Measurements from ENCODE around the gene DLG2.
"Not testable (repeated sequence)": the region's sequence is repeated elsewhere in the genome, so short reads cannot be mapped to it uniquely, and the experiment has no call there.

DLG2 gene

DNA sequence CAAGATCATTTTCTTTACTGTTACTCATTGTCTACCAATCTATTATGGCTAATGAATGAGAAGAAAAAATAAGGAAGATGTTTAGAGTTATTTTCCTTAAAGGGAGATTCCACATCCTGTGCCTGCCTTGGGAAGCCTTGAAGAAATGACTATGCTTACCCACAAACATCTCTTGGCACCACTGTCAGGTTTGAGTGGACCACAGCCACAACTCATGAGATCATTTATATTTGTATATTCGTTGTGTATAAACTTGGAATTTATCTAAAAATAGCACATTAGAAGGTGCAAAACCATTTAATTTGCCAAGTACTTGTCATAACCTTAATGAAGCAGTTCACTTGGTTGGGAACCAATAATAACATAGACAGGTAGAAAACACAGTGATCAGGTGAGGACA lies 740.8 kb downstream of the DLG2 start:
- no peak for DNase-seq

DNA sequence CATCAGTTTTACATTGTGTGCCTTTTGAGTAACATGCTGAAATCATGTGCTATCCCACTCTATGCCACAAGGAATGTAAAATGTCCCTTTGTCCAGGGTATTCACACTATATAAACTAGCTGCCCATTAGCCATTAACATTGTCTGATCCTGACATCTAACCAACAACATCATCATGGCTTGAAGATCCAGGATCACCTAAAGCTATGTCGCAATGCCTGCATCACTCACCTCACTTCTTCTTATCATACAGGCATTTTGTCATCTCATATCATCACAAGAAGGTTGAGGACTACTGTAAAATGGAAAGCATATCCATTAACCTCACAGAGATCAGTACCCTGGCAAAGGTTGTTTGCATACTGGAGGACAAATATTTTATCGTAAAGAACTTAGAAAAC lies 742.3 kb downstream of the DLG2 start:
- no peak for DNase-seq

DNA sequence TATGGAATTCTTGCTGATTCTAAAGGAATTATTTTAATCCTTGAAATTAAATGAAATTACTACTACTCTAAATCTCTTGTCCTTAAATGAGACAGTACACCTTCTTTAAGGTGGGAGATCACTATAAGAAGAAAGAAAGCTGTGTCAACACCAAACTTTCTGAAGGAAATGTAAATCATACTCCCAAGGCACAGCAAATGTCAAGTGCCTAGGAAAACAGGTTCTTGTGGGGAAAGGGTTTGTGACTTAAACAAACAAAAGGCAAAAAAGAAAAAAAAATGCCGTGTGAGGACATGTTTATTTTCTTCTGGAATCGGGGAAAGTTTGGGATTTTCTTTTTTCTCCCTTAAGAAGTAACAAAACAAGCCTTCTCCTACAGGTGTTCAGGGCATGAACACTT lies 745.1 kb downstream of the DLG2 start:
- no peak for DNase-seq

DNA sequence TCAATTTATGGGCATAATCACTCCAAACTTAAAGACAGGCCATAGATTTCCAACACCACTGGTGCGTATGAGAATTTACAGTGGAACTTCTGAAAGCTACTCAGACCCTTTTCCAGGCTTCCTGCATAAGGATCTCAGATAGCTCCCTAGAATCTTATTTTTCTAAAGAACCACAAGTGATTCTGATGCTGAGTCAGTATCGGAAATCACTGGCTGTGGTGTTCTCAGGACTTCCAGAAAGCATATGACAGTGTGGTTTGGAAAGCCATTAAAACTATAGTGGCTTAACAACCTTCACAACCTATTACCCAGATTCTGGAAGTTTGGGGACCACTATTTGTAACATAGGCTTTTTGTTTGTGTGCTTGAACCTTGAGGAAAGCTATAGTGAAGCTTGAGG lies 756.0 kb downstream of the DLG2 start:
- DNase-seq = no peak

DNA sequence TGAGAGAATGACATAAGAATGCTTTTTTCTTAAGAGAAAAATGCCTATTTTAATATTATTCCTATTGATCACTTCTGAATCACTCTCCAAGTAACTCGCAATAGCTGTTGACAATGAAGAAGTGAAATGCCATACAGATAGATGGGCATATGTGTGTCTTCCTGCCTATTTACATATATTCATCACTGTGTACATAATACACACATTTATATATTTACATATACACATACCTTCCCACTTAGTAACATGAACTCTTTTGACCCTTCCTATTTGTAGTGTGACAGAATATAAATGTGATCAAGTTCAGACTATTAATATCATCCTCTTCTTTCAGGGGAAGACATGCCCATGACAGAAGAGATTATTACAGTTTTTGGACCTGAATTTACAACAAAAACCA lies 756.7 kb downstream of the DLG2 start:
- no peak for DNase-seq

DNA sequence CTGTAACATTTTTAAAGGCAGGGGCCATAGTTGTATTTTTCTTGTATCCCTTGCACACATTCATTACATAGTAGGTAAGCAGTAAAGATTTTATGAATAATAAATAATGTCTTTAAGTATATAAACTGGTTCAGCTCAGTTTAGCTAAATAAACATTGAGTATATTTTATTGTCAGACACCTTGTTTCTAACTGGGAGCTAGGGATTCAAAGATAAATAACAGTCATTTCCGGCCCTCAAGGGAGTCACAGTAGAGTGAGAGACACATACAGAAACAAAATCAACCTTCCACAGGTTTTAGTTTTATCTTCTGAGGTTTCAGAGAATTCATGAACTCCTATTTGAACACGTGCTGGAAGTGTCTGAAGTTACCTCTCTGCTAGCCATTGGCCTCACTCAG lies 760.2 kb downstream of the DLG2 start:
- no peak for DNase-seq

DNA sequence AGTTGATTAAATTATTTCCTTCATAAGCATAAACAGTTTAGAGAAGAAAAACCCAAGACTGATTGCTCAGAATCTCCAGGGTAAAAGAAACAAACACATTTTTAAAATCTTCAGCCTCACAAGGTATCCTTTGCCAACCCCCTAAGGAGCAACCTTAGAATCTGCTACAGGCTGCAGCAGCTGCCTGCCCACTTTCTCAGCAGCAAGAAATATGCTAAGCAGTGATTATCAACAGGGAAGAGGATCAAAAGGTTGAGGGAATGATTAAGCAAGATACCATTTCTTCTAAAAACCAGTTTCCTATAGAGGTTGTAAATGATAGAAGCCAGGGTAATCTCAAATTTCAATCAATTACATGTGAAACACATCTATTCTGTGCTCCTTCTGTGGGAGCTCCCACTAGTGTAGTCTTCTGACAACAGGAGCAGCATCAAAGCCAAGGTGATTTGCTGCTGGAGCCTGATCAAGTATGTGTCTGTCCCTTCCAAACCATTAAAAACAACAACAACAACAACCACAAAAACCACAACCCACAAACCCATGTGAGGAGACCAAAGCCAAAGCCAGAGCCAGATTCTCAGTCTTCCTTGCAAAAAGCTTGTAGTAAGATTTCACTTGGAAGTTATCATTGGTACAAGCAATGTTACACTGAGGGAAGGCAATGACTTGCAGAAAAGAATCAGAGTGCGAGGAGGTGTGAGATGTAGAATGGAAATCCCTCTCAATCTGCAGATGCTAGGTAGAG lies 761.2 kb downstream of the DLG2 start:
- DNase-seq = no peak

DNA sequence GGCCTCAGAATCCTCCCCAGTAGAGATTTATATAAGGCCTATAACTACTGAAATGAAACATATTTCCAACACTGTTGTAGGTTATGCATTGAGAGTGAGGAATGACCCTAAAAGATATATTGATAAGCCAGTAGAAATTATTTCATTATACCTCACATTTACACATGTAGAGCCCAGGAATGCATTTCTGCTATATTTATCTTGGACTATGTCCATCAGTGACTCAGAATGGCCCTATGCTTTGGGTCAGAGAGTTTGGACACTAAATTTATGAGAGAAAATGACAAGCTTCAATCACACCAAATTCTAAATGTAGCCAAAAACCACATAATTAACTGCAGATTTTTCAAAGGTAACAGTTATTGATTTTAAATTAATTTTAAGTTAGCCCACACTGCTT lies 761.9 kb downstream of the DLG2 start:
- no peak for DNase-seq

DNA sequence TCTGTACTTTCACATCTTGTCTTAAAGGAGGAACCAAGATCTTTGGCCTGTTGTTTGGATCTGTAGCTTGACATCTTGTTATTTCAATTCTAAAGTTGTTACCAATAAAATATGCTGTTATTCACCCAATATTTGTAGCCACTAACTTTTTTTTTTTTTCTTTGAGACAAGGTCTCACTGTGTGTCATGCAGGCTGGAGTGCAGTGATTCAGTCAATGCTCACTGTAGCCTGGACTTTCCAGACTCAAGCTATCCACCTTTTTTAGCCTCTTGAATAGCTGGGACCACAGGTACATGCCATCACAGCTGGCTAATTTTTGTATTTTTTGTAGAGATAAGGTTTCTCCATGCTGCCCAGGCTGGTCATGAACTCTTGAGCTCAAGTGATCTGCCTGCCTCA lies 769.4 kb downstream of the DLG2 start:
- no peak for DNase-seq

DNA sequence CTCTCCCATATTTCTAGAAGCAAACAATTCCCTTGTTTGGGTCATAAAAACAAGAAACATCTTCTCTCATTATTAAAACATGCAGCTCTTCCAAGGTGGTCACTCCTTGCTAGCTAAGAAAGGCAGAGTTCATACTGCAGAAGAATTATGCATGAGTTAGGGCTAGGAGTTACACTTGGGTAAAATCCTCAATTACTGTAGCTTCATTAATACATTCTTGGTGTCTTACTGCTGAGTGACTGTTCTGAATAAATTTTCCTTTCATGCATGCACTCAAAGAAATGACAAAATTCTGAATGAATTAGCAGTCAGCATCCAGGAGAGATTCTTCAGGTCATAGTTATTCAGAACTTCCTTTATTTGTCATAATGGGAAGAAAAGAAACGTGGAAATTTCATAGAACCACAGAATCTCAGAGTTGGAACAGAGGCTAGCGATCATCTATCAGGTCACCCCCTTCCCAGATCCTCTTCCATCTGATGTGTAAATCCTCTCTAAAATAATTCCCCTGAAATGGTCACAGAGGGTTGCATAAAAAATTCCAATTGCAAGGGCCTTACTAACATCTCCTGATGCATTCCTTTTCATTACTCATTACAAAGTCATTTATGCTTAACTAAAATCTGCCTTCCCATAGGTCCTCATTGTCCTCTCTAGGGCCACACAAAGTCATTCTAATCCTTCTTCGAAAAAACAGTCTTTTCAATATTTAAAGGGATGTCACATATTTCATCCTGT lies 771.5 kb downstream of the DLG2 start:
- DNase-seq = no peak

DNA sequence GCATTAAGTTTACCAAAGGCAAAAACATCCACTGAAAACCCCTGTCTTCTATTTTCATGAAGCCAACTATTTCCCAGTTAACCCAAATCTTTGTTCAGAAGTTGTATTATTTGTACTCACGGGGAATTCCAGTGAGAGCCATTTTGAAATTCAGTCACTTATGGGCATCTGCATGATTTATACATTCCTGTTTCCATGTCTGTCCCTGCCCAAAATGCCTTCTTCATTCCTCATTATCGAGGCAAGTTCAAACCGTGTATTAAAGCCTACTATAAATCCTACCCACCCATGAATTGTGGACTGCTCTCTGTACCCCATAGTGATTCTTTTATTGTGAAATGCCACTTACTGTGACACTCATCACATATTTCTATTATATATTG lies 772.7 kb downstream of the DLG2 start:
- no peak for DNase-seq

DNA sequence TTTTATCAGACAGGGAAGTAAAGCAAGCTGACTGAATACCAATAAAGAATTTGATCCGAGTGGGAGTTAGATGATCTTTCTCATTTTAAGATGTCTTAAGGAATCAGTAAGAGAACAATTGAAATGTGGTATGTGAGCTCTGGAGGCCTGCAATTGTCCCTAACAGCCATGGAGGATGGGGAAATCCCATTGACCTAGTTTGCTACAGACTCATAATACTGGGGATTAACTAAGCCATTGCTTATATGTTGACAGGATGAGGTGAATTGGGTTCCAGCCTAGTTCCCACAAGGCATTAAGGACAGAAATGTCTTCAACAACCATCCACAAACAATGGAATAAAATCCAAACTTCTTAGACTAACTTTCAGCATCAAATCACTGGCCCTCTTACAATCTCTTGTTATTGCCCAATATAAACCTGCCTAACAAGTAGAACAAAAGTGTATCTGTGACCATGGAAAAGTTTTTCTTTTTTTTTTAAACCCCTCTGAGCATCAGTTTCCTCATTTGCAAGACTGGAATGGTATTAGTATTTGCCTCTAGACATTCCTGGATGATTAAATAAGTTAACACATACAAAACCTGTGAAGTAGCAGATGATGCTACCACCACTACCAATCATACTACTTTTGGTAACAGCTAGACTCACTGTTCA lies 773.2 kb downstream of the DLG2 start:
- DNase-seq = no peak

DNA sequence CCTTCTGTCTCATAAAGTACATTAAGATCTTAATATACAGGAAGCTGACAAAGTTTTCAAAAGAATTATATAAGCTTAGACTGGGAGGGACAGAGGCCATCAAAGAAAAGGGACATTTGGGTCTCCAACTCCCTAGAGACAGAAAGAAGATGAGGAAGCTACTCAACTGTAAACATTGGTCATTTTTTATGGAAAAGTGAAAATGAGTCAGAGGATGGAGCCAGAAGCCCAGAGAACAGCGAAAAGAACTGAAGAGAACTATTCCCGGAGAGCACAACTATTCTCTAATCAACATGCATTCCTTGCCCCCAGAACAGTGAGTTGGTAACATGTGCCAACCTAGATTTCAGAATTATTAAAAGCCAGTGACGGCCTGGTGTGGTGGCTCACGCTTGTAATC lies 779.3 kb downstream of the DLG2 start:
- no peak for DNase-seq

DNA sequence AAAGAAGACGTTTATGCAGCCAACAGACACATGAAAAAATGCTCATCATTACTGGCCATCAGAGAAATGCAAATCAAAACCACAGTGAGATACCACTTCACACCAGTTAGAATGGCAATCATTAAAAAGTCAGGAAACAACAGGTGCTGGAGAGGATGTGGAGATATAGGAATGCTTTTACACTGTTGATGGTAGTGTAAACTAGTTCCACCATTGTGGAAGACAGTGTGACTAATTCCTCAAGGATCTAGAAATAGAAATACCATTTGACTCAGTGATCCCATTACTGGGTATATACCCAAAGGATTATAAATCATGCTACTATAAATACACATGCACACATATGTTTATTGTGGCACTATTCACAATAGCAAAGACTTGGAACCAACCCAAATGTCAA lies 786.9 kb downstream of the DLG2 start:
- not testable (repeated sequence) for DNase-seq

DNA sequence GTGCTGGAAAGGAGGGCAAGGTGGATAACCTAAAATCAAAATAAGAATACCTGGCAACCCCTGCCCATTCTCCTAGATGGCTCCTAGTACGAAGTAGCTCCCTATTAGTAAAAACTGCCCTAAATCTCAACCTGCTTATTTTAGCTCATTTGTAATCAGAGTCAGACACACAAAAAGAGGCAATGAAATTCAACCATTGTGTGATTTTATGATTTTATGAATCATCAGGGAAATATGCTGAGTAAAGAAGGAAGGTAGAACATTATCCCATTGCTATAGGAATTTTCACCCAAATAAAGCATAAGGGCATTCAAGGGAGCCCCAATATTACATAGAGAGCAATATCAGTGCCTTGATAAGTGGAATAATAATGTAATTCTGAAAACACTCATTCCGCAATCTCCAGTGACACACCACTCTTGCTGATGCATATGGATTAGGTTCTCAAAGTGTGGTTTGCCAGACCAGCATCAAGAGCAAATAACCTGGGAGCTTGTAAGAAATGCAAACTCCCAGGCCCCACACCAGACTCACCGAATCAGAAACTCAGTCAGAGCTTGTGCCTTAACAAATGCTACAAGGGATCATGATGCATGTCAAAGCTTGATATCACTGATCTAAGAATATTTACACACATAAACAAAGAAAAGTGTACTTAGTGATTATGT lies 789.6 kb downstream of the DLG2 start:
- DNase-seq = no peak

DNA sequence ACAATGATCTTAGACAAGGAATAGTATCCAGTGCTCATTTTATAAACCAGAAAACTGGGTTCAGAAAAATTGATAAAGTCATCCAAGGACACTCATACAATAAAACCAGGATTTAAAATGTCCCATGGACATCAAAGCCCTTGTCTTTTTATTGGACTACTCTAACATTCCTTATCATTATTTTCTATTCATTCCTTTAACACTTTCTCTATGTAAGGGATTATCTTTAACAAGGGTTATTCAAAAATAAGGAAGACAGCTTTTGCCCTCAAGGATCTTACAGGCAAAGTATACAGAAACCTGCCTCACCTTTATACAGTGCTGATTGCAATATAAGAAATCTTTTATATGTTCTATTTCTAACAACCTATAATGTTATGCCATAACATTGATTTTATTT lies 790.8 kb downstream of the DLG2 start:
- no peak for DNase-seq

DNA sequence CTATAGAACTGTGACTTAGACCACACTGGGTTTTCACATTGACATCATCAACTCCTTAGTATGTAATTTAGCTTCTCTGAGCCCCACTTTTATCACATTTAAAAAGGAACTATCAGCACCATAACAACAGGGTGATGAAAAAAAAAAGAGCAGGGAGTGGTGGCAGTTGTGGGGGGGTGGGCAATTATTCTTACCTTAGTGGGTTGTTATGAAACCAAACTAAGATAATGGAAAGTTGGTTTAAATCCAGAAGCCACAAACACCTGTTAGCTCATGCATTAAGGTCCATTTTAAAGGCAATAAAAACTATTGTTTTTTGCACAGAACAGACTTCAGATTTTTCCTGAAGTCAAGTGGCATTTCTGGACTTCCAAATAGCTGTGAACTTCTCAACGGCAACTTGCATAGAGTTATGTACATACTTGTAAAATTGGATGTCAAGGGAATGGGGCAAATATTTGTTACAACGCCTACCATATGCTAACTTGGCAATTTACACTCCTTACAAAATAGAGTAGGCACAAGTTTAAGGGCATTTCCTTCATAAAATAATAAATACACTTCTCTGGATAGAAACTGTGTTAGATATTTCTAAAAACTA lies 793.6 kb downstream of the DLG2 start:
- DNase-seq = peak; percentile 61

DNA sequence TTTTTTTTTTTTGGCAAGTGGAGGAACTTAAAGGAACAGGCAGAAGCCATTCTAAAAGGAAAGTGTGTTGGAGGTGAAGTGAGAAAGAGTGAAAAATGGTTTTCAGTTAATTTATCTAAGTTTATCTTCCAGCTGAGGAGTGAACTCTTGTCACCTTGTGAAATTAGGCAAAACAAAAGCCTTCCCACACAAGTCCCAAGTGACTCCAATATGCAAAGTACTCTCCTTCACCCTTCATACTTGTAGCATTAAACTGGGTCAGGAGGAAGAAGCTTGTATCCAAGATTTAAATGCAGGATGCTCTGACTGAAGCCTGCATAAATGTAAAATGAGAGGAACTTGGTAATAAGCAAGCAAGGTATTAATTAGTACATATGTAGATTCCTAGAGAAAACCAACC lies 796.8 kb downstream of the DLG2 start:
- DNase-seq = no peak

DNA sequence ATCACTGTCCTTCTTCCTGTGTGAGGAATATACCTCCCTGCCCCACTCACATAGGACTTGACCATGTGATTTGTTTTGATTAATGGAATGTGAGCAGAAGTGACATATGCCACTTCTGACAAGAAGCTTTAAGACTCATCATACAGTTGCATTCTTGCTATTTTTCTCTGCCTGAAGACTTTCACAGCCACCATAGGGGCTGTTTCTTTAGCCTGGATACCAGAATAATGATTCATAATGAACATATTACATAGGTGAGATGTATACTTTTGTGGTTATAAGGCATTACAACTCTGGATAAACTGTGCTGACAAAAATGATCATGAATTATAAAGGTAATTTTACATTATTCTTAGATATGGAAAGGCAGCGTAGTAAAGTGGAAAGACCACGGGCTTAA lies 798.0 kb downstream of the DLG2 start:
- no peak for DNase-seq

DNA sequence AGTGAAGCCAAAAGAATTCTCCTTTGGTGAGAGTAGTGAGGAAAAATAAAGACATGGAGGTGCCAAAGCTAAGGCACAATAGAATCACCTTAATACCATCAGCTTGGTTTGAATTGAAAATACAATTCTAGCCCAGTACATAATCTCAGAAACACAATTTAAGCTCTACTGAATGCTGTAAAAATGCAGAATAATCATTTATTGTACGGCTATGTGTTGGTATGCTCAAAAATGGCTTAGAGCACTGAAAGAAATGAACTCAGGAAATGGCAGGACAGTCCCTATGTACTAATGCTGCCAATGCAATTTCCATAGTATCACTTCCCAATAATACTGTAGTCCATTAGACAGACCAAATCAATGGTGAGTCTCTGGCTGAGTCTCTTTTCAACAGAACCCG lies 798.5 kb downstream of the DLG2 start:
- no peak for DNase-seq

DNA sequence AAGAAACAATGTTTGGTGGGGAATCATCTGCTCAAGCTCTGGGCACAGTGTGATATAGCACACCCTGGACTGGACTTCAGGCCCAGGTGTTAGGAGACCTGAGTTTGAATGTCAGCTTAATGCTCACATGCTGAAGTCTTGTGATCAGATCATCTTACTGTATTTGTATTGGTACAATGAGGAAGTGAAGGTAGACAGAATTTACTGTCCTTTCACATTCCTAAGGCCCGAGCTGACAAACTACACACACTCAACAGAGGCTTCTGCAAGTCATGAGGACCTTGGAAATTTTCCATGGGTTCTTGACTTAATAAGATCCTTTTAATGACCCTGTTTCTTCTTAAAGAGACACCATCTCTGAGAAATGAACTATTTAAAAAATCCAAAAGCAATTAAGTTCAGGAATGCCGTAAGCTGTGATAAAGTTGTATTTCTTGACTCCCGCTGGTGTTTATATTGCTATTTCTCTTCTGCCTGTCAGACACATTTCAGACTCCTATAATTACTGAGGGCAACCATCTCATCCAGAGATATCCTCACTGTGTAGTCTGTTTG lies 802.0 kb downstream of the DLG2 start:
- DNase-seq = no peak

DNA sequence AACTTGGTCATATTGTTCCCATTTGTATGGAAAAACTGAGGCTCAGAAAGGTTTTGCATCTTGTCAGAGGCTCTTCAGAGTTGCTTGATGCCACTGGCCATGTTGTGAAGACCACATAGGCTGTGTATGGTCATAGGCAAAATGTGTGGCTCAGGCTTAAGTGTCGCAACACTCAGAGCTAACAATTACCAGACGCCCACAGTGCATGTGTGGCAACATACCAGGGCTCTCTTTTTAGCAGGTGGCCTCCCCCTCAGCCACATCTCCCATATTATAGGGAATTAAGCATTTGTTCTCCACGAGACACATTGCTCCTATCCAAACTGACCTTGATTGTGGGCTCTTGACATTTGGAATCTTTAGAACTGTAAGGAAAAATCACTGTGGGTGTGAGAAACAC lies 802.5 kb downstream of the DLG2 start:
- DNase-seq = no peak

DNA sequence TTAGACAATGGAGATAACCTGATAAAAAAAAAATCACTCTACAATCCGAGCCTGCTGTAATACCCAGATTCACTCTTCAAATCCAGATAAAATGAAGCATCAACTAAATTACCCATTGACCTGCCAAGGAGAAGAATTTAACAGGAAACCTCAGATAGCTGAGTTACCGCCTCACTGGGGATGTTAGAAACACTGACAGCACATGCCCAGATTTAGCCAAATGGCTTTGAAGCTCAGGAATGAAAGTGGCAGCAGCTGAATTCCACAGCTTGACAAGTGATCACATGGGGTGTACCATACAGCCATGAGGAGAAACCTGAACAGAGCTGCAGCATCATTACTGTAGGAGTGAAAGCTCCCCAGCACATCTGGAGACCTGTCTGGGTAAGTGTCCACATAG lies 807.6 kb downstream of the DLG2 start:
- DNase-seq = no peak

All from RPMI8226 (cell line).